Peyer's patch (tissue), 4 donors: ENCODE measurements around the gene DYNLL2. TPM values are rescaled to one million over a fixed set of nuclear protein-coding genes. Genes with fewer than 3 reads are reported as not detected.

ENCODE experiments used
- DNase-seq, 3 donors: peaks; one replicate each; pipeline ENCODE4 v3.0.0-alpha.2; 2017 to 2019
- H3K27ac ChIP-seq, 4 donors: fragments of 200-600 bp; sonication (generic); one replicate each; pipeline ENCODE4 v1.5.1; 2016 to 2019
- H3K27me3 ChIP-seq, 2 donors: fragments of 200-600 bp; sonication (generic); one replicate each; pipeline ENCODE4 v1.5.1; 2019
- H3K36me3 ChIP-seq, 3 donors: fragments of 200-600 bp; sonication (generic); one replicate each; pipeline ENCODE4 v1.5.1; 2016 to 2019
- H3K4me1 ChIP-seq, 4 donors: fragments of 200-600 bp; sonication (generic); one replicate each; pipeline ENCODE4 v1.5.1; 2016 to 2019
- H3K4me3 ChIP-seq, 4 donors: fragments of 200-600 bp; sonication (generic); 1 replicate in 3 of 4; 2 replicates in 1 of 4; pipeline ENCODE4 v1.5.1; 2016 to 2019; ENCODE audit warnings: mild to moderate bottlenecking in 1 of 4
- H3K9me3 ChIP-seq, 4 donors: fragments of 200-600 bp; sonication (generic); one replicate each; pipeline ENCODE4 v1.5.1; 2016 to 2019; ENCODE audit warnings: mild to moderate bottlenecking in 1 of 4
- POLR2A ChIP-seq, 2 donors: fragments of 450-650 bp; IDR thresholded peaks; one replicate each; pipeline ENCODE4 v1.5.1; 2017; ENCODE audit warnings: antibody characterized with exemption in 2 of 2, mild to moderate bottlenecking in 2 of 2, moderate library complexity in 2 of 2
- total RNA-seq, 4 donors: library from RNA; depleted of rRNA; stranded (reverse); fragments of >200 nt; gene quantifications; one replicate each; pipeline ENCODE4 v1.1.0, GENCODE V29; 2016
- TF ChIP-seq, protein P1 (sequence below), 6 experiments: fragments of 450-650 bp in 4 of 6; fragments of 200-600 bp in 2 of 6; sonication (generic) in 1 of 6; IDR thresholded peaks; one replicate each; pipeline ENCODE4 v1.5.1; 2017 to 2019; ENCODE audit warnings: antibody characterized with exemption in 6 of 6, mild to moderate bottlenecking in 3 of 6, moderate library complexity in 1 of 6

Gene DYNLL2
- total RNA-seq, 4 donors from 2014 or later, result 18.2 to 23.9 (median 23.8) TPM

DNA sequence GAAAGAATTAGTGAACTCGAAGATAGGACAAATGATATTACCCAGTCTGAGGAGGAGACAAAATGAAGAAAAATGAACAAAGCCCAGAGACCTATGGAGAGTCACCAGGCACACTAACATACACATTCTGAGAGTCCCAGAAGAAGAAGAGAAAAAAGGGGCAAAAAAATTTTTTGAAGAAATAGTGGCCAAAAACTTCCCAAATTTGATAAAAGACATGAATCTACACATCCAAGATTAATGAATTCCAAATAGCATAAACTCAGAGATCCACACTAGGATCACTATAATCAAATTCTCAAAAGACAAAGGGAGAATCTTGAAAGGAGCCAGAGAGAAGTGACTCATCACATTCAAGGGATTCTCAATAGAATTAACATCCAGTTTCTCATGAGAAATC, 61.6 kb downstream of the DYNLL2 start:
- H3K4me3 ChIP-seq, result no peak overlapping the region
- TF ChIP-seq, protein P1, sequence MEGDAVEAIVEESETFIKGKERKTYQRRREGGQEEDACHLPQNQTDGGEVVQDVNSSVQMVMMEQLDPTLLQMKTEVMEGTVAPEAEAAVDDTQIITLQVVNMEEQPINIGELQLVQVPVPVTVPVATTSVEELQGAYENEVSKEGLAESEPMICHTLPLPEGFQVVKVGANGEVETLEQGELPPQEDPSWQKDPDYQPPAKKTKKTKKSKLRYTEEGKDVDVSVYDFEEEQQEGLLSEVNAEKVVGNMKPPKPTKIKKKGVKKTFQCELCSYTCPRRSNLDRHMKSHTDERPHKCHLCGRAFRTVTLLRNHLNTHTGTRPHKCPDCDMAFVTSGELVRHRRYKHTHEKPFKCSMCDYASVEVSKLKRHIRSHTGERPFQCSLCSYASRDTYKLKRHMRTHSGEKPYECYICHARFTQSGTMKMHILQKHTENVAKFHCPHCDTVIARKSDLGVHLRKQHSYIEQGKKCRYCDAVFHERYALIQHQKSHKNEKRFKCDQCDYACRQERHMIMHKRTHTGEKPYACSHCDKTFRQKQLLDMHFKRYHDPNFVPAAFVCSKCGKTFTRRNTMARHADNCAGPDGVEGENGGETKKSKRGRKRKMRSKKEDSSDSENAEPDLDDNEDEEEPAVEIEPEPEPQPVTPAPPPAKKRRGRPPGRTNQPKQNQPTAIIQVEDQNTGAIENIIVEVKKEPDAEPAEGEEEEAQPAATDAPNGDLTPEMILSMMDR (IDR thresholded peaks at IDR 0.05), result no peak
- no peak for TF ChIP-seq POLR2A (IDR thresholded peaks at IDR 0.05)
- no peaks in the 10 kb centered on the region for H3K36me3 ChIP-seq
- H3K27ac ChIP-seq, result no peak overlapping the region
- H3K27me3 ChIP-seq, result no peaks in the 10 kb centered on the region
- H3K4me1 ChIP-seq, result no peaks in the 10 kb centered on the region
- H3K9me3 ChIP-seq, result peaks cover 0 to 5% (median 0%) of the 10 kb centered on the region in 4 donors
- no peak for DNase-seq

Other genes with a start within 250 kb of the DYNLL2 start
- 1 to 10 TPM in 3 of 4 donors, under 1 TPM in 1; 0.83 to 7.4 (median 5.2) TPM for gene MRPS23, start 233.4 kb upstream of the DYNLL2 start, total RNA-seq
- 10 to 100 TPM; 10.2 to 45.4 (median 19.2) TPM for gene CUEDC1, start 128.0 kb upstream of the DYNLL2 start, total RNA-seq
- 10 to 100 TPM; 29.7 to 49.3 (median 39.5) TPM for gene VEZF1, start 95.2 kb upstream of the DYNLL2 start, total RNA-seq
- gene SRSF1, start 76.2 kb upstream of the DYNLL2 start, total RNA-seq, result 100 to 1,000 TPM; 121 to 336 (median 155) TPM
- not detected for gene OR4D1, start 65.0 kb downstream of the DYNLL2 start, total RNA-seq
- gene OR4D2, start 83.6 kb downstream of the DYNLL2 start, total RNA-seq, result not detected
- gene EPX, start 109.3 kb downstream of the DYNLL2 start, total RNA-seq, result not detected
- gene MKS1, start 135.8 kb downstream of the DYNLL2 start, total RNA-seq, result 10 to 100 TPM in 3 of 4 donors, 1 to 10 TPM in 1; 6.7 to 20.9 (median 14.8) TPM
- gene LPO, start 155.2 kb downstream of the DYNLL2 start, total RNA-seq, result 1 to 10 TPM in 2 of 4 donors, not detected in 2; 2.3 to 9.0 TPM
- 1 to 10 TPM in 1 of 4 donors, not detected in 3; 1.7 TPM for gene MPO, start 197.5 kb downstream of the DYNLL2 start, total RNA-seq
- 10 to 100 TPM in 2 of 4 donors, 1 to 10 TPM in 2; 9.1 to 11.9 (median 10.4) TPM for gene TSPOAP1, start 245.4 kb downstream of the DYNLL2 start, total RNA-seq